HG03460 (cell line): ENCODE measurements around the gene RAPGEF4.

Experiments
- ATAC-seq: cut with Tn5 transposase; IDR thresholded peaks from one replicate; pipeline ENCODE4 v1.9.1; 2021; ENCODE audit not compliant: unreplicated experiment

The RAPGEF4 gene

DNA sequence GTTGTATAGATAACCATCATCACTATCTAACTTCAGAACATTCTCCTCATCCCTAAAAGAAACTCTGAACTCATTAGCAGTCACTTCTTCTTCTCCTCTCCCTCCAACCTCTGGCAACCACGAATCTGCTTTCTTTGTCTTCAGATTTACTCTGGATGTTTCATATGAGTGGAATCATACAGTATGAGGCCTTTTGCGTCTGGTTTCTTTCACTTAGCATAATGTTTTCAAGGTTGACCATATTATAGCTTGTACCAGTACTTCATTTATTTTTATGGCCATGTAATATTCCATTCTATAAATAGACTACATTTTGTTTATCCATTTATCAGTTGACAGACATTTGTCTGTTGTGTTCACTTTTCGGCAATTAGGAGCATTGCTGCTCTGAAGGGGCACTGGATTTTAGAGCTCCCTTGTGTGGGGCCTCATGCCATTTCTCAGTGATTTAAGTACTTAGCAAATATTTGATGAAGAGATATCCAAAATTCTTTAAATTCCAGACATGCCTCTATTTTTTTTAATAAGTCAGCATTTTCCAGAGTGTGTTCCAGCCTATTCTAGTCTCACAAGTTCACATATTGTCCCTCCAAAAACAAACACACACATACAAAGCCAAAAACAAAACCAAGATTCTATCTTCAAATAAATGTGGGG, 317.5 kb downstream of the RAPGEF4 start:
- ATAC-seq: no peak

DNA sequence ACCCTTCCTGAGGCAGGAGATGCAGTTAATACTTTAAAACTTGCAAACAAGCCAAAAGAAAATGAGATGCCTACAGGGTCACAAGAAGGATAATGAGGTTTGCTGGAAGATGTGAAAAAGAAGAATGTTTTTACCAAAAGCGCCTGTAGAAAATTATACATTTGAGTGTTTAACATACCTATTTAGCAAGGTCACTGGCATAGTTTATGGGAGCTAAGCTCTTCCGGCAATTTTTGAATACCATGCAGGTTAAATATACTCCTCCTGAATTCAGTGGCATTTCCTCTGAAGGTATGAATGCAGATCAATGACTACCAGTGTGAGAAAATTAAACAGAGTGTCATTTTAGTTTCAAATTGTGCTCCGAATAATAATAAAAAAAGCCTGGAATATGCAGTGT, 318.8 kb downstream of the RAPGEF4 start:
- no peak for ATAC-seq

DNA sequence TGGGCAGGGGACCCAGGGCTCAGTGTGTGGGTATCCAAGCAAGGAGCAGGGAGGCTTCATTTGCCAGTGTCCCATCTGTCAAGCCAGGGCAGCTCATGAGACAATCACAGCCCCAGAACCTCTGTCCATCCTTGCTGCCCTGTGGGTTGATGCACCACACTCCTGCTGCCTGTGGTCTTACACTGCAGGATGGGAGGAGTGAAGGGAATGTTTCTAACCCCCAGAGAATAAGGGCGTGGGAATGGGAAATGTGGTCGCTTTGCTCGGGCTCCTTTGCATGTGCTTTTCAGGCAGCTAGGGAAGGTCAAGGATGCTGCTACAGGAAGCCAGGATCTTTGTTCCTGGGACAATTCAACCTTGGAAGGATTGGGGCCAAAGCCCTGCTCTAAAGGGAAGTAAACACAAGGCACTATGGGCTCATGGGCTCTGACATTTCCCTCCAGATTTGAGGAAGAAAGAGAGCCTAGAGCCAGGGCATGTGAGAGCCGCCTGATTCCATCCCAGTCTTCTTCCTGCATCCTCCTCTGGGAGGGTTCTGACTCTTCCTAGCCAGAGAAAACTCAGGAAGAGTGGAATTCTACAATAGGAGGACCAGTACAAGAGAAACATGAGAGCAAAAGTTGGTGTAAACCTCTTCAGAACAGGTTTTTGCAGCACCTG, 321.2 kb downstream of the RAPGEF4 start:
- ATAC-seq: no peak

DNA sequence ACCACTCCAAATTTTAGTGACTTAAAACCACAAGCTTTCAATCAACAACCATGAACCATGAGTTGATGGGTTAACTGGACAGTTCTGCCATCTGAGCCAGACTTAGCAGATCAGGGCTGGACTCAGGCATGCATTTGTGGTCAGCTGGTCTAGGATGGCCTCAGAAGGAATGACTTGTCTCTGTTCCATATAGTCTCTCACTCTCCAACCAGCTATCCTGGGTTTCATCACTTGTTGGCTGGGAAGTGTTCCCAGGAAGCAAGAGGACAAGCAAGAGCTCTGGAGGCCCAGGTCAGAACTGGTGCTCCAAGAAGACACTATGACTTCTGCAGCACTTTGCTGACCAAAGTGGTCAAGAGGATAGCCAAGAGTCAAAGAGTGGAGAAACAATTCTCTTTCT, 322.5 kb downstream of the RAPGEF4 start:
- ATAC-seq: no peak

DNA sequence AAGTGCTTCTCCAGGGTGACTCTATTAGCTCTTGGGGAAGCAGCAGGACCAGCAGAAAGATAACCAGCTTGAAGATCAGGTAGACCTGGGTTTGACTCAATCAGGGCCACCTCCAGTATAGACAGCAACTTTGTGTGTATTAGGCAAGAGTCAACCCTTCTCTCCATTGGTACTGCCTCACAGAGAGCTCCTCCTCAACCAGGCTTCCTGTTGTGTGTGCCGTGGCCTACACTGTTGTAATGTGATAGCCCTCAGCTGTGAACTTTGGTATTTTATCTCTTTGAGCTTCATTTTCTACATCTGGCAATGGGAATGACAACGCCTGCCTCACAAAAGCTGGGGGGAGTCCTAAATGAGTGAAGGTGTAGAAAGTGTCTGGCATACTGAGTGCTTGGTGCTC, 323.0 kb downstream of the RAPGEF4 start:
- ATAC-seq: no peak

DNA sequence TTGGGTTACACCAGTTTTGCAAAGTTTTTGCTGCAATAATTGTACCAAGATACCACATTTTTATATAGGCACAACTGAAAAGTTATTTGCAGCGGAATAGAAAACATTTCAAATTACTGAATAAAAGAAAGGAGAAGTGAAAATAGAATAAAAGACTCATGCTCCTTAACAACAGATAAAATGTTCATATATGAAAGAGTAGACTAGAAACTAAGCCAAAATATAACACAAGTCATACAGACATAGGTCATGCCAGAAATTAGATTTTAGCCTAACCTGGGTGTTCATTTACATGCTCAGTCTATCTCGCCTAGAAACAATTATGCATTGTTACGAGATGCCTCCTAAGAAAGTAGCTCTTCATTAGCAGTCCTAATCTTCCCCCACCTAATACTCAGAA, 323.6 kb downstream of the RAPGEF4 start:
- ATAC-seq: no peak

DNA sequence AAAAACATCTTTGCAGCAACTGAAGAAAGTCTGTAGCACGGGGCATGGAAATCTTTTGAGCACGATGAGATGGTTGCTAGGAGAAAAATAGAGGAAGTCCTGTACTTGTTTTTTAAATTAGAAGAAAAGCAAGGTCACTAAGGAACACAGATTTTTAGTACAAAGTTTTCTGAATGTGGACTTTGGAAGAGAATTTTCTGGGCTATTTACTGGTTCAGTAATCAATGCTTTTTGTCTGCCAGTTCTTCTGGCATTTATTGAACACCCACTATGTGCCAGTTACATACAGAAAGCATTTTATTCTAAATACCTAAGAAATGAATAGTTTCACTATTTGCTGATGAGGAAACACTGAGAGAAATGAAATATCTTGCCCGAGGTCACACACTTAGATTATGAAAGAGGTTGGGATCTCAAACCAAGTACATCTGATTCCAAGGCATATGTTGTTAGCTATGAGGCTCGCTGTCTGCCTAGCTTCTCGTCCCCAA, 324.4 kb downstream of the RAPGEF4 start:
- no peak for ATAC-seq

DNA sequence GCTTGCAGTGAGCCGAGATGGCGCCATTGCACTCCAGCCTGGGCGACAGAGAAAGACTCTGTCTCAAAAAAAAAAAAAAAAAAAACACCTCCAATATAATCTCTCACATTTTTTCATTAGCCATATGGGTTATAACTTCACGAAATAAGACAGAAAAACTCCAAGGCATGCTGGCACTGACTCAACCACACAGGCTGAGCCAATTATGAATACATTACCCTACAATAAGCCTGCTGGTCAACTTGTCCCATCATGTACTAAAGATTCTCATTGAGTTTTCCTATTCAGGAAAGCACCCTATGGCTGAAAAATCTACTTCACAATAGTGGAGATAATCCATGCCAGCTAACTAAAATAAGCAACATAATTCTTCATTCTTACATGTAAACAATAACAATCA, 327.2 kb downstream of the RAPGEF4 start:
- ATAC-seq: no peak

DNA sequence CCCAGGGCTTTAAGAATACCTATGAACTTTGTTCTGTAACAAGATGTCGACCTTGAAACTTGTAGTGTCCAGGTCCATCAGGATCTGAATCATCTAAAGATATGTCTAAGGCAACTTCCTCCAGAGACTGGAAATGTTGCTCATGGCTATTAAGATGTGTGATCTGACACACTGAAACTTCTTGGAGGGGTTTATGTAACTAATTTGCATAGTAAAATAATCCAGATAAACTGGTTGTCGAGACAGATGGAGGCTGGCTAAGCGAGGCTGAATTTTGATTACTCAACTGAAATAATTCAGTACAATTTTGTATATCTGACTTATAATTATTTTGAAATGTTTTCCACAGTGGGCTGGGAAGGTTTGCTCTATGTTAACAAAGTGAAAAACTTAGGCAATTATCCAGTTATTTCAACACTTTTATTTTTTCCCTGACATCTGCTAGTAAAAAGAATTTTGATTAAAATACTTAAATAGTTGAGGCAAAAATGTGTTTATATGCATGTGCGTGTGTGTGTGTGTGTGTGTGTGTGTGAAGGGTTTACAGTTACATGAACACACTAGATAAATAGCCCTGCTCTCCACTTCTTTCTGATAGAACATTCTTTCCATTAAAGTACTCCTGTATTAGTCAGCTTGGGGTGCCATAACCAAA, 328.6 kb downstream of the RAPGEF4 start:
- no peak for ATAC-seq

DNA sequence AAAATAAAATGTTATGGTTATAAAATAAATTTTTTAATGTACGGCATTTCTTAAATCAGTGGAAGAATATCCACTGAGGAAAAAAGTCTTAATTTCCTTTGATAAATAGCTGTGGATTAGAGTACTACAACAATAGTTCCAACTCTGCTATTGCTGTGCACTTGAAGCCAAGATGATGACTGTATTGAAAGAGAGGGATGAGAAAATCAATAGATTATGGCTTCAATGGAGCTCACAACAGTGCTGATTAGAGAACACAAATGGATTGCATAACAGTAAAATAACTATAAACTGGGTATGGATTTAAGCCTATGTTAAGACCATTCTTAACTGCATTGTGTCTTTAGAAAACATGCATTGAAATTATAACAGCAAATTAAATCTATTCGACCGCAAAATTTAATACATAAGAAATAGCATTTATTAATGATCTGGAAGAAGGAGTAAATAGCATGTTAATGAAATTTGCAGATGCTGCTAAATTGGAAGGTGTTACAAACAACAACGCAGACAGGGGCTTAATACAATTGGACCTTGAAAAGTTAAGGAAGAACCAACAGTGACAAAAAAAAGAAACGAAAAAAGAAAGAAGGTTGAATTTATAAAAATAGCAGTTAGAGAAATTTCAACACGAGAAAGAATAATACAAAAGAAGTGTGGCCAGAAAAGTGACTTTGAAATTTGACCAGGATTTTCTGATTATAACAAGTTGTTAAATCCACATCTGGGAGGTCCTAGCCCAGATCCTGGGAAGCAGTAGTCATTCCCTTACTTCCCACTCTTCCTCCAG, 331.4 kb downstream of the RAPGEF4 start:
- ATAC-seq: no peak

DNA sequence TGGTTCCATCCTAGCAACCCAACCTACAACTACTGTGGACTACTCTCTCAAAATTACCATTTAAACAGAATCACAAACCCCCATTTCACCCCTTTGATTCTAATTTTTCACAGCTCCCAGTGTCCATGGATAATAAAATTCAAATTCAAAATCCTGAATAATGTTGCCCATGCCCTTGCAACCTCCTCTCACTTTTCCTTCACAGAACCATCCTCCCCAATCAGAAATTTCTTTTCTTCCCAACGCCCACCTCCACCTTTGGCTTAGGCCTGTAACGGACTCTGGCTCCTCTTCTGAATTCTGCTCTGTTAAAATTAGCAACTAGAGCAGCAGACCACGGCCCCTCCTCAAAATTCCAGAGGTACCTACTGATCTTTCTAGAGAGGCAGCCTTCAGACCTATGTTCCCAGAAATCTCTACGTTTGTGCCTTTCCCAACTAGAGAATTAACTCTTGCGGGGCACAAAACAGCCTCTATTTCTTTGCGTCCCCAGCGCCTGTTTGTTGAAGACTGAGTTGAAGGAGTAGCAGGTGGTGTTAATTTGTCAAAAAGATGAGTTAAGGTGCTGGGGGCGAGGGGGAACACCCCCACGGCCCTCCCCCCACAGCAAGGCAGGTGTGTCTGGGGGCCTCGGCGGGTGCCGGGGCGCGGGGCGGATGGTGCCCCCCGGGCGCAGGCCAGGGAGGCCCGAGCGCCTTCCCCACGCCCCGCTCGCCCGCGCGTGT, 339.6 kb downstream of the RAPGEF4 start:
- no peak for ATAC-seq

DNA sequence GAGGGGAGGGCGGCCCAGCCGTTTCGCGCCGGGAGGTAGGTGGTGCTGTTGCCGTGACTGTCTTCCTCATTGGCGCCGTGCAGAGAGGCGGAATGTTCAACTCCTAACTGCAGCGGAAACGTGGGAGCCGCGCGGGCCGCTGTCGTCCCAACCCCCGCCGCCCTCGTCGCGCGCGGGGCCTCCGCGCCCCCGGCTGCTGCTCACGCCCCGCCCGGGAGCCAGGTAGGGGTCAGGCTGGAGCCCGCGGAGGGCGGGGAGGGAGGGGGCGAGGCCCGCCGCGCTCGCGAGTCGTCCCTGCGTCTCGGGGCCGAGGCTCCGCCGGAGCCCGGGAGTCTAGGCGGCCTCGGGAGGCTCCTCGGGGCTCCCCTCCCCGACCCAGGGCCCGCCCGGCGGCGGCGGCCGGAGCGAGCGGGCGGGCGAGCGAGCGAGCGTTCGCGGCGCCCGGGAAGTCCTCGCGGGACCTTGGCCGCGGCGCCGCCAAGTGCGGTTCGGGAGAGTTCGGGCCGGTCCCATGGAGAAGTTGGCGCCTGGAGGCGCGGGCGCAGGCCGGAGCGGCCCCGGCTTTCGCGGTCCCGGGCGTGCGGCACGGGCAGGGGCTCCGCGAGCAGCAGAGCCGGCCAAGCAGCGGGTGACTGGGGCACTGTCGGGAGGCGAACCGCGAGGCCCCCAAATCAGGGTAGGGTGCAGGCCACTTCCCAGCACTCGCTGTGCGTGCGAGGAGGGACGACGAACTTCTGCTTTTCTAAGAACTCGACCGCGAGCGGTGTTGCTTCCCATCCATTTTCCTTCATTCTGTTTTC, 340.3 kb downstream of the RAPGEF4 start, which contains the start of gene MAP3K20:
Gene MAP3K20, plus strand, starts transcription at position 66 of the 800 bp plus-strand sequence. CDS start 15,186 bp downstream, outside the sequence.
- ATAC-seq: peak; percentile 61

DNA sequence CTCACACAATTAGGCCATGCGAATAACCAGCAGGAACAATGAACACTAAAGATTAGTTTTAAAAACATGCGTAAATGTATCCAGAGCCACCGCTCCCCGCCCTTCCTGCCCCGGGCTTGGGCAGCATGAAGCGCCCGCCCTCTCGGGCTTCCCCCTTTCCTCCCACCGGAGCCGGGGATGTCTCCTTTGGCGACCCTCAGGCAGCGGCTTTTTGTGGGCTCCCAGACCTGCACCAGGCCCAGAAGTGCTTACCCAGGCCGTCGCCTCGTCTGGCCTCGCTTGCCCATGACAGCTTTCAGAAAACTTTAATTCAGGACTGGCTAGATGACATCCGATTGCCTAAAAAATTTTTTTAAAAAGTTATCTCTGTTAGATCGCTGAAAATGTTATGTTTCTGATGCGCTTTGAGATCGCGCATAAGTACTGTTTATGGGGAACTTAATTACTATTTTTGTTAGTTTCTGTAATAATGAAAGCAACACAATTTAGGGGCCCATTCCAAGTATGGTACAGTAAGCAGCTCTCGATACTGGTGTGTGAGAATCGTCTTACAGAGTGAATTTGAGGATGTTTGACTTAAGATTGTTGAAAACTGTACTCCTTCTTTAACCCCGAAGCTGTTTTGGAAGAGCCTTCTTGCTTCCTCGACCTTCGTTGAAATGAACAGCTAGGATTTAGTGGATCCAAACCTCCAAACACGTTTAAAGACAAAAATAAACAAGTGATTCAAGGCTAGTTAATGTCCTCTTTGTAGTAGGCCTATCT, 341.1 kb downstream of the RAPGEF4 start:
- ATAC-seq: peak; percentile 32

DNA sequence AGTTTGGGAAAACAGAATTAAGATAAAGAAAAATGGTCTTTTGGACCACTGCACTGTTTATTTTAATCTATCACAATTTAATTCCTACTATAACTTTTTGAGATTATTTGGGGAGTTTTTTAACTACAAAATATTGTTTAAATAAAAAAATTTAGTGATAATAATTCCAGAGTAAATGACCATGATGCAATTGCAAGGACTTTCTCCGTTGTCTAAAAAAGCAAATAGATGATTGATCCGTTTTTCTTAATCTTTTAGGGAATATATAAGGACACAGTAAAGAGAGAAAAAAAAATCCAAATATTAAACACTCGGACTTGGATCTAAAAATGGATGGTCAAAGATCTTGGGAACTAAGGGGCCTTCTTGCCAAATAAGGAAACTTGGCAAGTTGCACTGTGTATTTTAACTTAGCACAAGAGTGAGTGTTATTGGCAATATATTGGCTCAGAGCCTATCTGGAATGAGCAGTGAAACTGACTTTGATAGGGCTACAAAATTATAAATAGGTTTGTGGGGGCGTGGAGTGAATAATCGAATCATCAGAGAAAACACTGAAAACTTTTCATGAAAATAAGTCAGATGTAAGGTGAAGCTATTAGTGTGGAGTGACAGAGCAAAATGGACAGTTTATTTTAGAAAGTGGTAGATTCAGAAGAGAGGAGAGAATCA, 342.0 kb downstream of the RAPGEF4 start:
- no peak for ATAC-seq

DNA sequence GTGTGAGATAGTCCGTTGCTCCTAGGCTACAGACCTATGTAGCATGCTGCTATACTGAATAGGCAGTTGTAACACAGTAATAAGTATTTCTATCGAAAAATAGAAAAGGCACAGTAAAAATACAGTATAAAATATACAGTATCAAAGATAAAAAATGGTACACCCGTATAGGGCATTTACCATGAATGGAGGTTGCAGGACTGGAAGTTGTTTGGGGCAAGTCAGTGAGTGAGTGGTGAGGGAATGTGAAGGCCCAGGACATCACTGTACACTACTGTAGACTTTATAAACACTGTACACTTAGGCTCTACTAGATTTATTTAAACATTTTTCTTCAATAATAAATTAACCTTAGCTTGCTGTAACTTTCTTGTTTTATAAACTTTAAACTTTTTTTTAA, 343.5 kb downstream of the RAPGEF4 start:
- no peak for ATAC-seq

DNA sequence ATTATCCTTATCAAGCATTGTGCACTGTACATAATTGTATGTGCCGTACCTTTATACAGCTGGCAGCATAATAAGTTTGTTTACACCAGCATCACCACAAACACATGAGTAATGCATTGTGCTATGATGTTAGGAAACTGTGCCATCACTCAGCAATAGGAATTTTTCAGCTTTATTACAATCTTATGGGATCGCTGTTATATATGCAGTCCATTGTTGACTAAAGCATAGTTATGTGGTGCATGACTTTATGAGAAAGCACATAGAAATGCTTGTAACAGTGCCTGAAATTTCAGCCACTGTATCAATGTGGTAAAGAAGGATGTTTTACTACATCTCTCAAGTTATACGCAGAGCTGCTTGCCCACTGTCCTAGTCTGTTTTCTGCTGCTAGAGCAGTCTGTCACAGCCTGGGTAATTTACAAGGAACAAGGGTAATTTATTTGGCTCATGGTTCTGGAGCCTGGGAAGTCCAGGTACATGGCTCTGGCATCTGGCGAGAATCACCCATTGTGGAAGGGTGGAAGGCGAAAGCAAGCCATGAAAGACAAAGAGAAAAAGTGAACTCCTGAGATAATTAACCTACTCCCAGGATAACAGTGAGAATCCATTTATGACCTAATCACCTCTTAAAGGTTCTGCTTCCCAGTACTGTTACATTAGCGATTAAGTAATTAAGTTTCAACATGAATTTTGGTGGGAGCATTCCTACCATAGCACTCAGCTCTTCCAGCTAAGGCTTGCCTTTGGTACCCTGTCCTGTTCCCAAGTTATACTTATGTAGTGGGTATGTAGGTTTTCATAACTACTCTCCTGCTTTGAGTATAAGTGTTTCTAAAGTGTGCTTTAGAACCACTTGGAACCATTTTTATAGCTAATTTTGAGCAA, 344.6 kb downstream of the RAPGEF4 start:
- ATAC-seq: no peak

DNA sequence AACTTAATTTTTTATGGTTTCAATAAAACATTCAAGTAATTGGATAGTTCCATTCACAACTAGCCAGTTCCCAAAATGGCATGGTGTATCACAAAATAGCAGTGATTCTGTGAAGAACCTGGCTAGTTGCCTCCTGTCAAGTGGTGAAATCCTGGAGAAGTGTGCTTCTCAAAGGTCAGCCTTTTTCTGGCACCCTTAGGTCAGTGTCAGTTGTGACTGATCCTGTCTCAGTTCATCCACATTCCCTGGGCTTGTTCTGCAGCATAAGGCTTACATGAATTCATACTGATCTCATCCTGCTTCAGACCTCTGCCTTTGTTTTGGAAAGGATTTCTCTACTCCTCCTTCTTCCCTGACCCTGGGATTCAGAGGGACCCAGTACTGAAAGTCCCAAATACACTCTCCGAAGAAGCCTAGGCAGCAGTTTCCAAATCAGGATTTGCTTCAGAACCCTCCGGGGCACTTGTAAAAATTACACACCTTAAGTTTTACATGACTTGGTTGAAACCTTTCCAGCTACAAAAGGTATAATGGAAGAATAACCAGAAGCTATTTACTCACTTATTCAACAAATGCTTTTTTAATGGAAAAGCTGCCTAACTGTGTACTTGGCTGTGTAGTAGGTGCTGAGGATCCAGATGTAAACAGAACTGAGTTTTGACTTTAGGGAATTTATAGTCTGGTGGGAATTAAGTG, 351.0 kb downstream of the RAPGEF4 start:
- ATAC-seq: no peak
